GM23338 (cell line): ENCODE data around the gene DIDO1. TPM values are rescaled to one million over a fixed set of nuclear protein-coding genes. Genes with fewer than 3 reads are reported as not detected.

Source experiments
- ATAC-seq: fragments of 200-7000 bp; cut with Tn5 transposase; 3 replicates; pipeline ENCODE4 v1.9.1; 2020
- DNase-seq: peaks from one replicate; pipeline ENCODE4 v3.0.0-alpha.2; 2015; ENCODE audit warnings: low spot score
- H2AFZ ChIP-seq: fragments of 200-600 bp; sonication (generic); 2 replicates; pipeline ENCODE4 v1.8.0; 2016; ENCODE audit warnings: antibody characterized with exemption, mild to moderate bottlenecking, moderate library complexity
- H3F3A ChIP-seq: fragments of 200-600 bp; sonication (generic); replicated peaks from 2 replicates; pipeline ENCODE4 v1.8.0; 2017; ENCODE audit warnings: antibody characterized with exemption, mixed run types, low read depth
- H3K27ac ChIP-seq: fragments of 200-600 bp; sonication (generic); 2 replicates; pipeline ENCODE4 v1.6.1; 2016; ENCODE audit warnings: low read depth
- H3K27me3 ChIP-seq: fragments of 200-600 bp; sonication (generic); 2 replicates; pipeline ENCODE4 v1.8.0; 2016; ENCODE audit warnings: mild to moderate bottlenecking, mixed run types, moderate library complexity; ENCODE audit not compliant: insufficient read depth
- H3K36me3 ChIP-seq: fragments of 200-600 bp; sonication (generic); 2 replicates; pipeline ENCODE4 v1.8.0; 2016; ENCODE audit warnings: mild to moderate bottlenecking; ENCODE audit not compliant: insufficient read depth
- H3K4me1 ChIP-seq: fragments of 200-600 bp; sonication (generic); 2 replicates; pipeline ENCODE4 v1.8.0; 2016; ENCODE audit warnings: mild to moderate bottlenecking, moderate library complexity; ENCODE audit not compliant: insufficient read depth
- H3K4me2 ChIP-seq: fragments of 200-600 bp; sonication (generic); 2 replicates; pipeline ENCODE4 v1.7.1; 2017; ENCODE audit warnings: mixed run types
- H3K4me3 ChIP-seq: fragments of 200-600 bp; sonication (generic); 2 replicates; pipeline ENCODE4 v1.6.1; 2016; ENCODE audit warnings: mixed run types
- H3K79me2 ChIP-seq: fragments of 200-600 bp; sonication (generic); replicated peaks from 2 replicates; pipeline ENCODE4 v1.8.0; 2017; ENCODE audit warnings: mild to moderate bottlenecking; ENCODE audit not compliant: insufficient read depth
- H3K9me2 ChIP-seq: fragments of 200-600 bp; sonication (generic); 2 replicates; pipeline ENCODE4 v1.8.0; 2017; ENCODE audit not compliant: insufficient read depth
- H4K20me1 ChIP-seq: fragments of 200-600 bp; sonication (generic); replicated peaks from 2 replicates; pipeline ENCODE4 v1.8.0; 2017; ENCODE audit warnings: mild to moderate bottlenecking; ENCODE audit not compliant: insufficient read depth
- H3K27ac Mint-ChIP-seq: 2 replicates; pipeline ENCODE4 v1.8.0; 2020; ENCODE audit warnings: inconsistent platforms, mild to moderate bottlenecking, moderate library complexity, mixed read lengths
- H3K27me3 Mint-ChIP-seq: 3 replicates; pipeline ENCODE4 v1.8.0; 2022; ENCODE audit warnings: low read depth, mild to moderate bottlenecking, moderate library complexity, mixed read lengths, inconsistent platforms; ENCODE audit not compliant: insufficient read depth, poor library complexity
- H3K36me3 Mint-ChIP-seq: 3 replicates; pipeline ENCODE4 v1.8.0; 2021; ENCODE audit warnings: low read depth, mild to moderate bottlenecking, inconsistent platforms, moderate library complexity, mixed read lengths
- H3K4me1 Mint-ChIP-seq: 3 replicates; pipeline ENCODE4 v1.8.0; 2020; ENCODE audit warnings: mild to moderate bottlenecking, inconsistent platforms, mixed read lengths
- H3K4me3 Mint-ChIP-seq: 3 replicates; pipeline ENCODE4 v1.8.0; 2021; ENCODE audit warnings: moderate library complexity, mild to moderate bottlenecking, inconsistent platforms, mixed read lengths
- H3K9me3 Mint-ChIP-seq: 3 replicates; pipeline ENCODE4 v1.8.0; 2020; ENCODE audit warnings: moderate library complexity, mild to moderate bottlenecking, inconsistent platforms, mixed read lengths
- EZH2phosphoT487 ChIP-seq: fragments of 200-600 bp; sonication (generic); IDR thresholded peaks from one replicate; pipeline ENCODE4 v1.8.1; 2018; ENCODE audit warnings: antibody characterized with exemption; ENCODE audit not compliant: unreplicated experiment
- JUNB ChIP-seq: IDR thresholded peaks from one replicate; pipeline ENCODE4 v1.6.1; 2016; ENCODE audit warnings: antibody characterized with exemption; ENCODE audit not compliant: unreplicated experiment
- POLR2AphosphoS5 ChIP-seq: IDR thresholded peaks from 2 replicates; pipeline ENCODE4 v1.6.1; 2016; ENCODE audit warnings: antibody characterized with exemption, low read depth
- ZNF331 ChIP-seq: fragments of 250-450 bp; sonication (Bioruptor Pico); IDR thresholded peaks from 2 replicates; pipeline ENCODE4 v1.5.0; 2020; ENCODE audit warnings: low read depth, mild to moderate bottlenecking, moderate library complexity
- polyA plus RNA-seq: library from polyadenylated mRNA; unstranded; fragments of >200 nt; fragmentation: Nextera tagmentation; extraction: Ambion mirVana; gene quantifications from 2 replicates; pipeline ENCODE4 v1.2.1, GENCODE V29; 2016
- total RNA-seq: library from RNA; depleted of rRNA; stranded (reverse); fragments of >200 nt; shearing (Covaris generic); gene quantifications from 2 replicates; pipeline ENCODE4 v1.2.3, GENCODE V29; 2014
- TF ChIP-seq, protein P1 (sequence below): fragments of 250-450 bp; sonication (Bioruptor Pico); IDR thresholded peaks from 2 replicates; pipeline ENCODE4 v1.5.0; 2020; ENCODE audit warnings: mild to moderate bottlenecking, moderate library complexity
- TF ChIP-seq, protein P2 (sequence below): IDR thresholded peaks from 2 replicates; pipeline ENCODE4 v1.6.1; 2016; ENCODE audit warnings: antibody characterized with exemption
- TF ChIP-seq, protein P3 (sequence below), 2 experiments: fragments of 200-600 bp in 1 of 2; sonication (generic) in 1 of 2; conservative IDR thresholded peaks; 2 replicates each; pipeline versions ENCODE4 v1.5.1 to v1.6.1; 2016 to 2017; ENCODE audit warnings: antibody characterized with exemption in 2 of 2, low read depth in 2 of 2, mild to moderate bottlenecking in 2 of 2, moderate library complexity in 1 of 2

Gene DIDO1
- total and polyA plus RNA-seq, 2 experiments from 2014 or later = 72.4 to 162 TPM

DNA sequence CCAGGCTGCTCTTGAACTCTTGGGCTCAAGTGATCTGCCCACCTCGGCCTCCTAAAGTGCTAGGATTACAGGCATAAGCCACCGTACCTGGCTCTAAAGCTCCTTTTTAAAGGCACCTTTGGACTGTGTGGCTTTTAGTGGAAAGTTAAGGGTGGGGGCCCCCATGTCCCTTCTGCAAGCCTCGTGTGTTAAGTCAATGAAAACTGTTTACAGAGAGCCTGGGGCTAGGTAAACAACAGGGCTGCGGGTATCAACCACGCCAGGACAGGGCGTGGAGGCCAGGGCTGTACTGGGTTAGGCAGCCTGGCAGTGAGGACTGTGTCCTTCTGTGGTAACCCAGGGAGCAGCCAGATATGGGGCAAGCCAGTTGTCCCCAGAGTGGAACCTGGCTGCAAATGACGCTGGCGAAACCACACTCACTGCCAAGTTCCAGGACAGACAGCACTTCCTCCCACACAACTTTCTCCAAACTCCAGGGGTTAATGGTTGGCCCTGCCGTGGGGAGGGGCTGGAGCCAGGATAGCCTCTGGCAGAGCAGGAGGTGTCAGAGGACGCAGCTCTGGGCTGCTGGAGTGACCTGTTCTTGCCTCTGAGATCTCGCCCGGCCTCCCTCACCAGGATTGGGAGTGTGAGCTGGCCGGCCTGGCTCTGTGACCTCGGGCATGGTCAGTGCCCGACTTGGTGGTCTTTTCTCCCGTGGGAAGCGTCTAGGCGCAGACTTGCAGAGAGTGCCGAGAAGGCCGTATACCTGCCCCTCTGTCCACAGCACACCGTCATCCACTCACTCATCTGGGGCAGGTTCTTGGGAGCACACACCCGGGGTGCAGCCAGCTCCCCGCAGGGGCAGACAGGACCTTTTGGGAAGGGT, 29.4 kb upstream of the DIDO1 start:
- Mint-ChIP-seq H3K27me3 (peaks cover 15% of the 10 kb centered on the region), H3K27ac (no peak overlapping the region), H3K4me1 (peaks cover 17% of the 10 kb centered on the region), H3K4me3 (no peak overlapping the region), H3K9me3 (no peaks in the 10 kb centered on the region), H3K36me3 (peaks cover 8% of the 10 kb centered on the region; the same call in 2 of the 3 replicates)
- Histone ChIP-seq H3K4me2 (no peak overlapping the region), H4K20me1 (no peaks in the 10 kb centered on the region; the same call in none of the 2 replicates), H3K79me2 (peaks cover 19% of the 10 kb centered on the region), H3K4me3 (no peak overlapping the region), H3K27ac (peak overlapping the region; percentile 59; the same call in 1 of the 2 replicates), H3K9me2 (no peaks in the 10 kb centered on the region), H3K36me3 (no peaks in the 10 kb centered on the region; the same call in 1 of the 2 replicates), H2AFZ (no peak overlapping the region), H3F3A (0 out of 2 replicates have a peak, but pooled peaks cover 15% of the 10 kb centered on the region), H3K27me3 (no peaks in the 10 kb centered on the region), H3K4me1 (peaks cover 19% of the 10 kb centered on the region)
- ATAC-seq (no peak), DNase-seq (no peak)
- no peak for TF ChIP-seq ZNF331 (CRISPR knock-in tag)
- TF ChIP-seq, protein P1, sequence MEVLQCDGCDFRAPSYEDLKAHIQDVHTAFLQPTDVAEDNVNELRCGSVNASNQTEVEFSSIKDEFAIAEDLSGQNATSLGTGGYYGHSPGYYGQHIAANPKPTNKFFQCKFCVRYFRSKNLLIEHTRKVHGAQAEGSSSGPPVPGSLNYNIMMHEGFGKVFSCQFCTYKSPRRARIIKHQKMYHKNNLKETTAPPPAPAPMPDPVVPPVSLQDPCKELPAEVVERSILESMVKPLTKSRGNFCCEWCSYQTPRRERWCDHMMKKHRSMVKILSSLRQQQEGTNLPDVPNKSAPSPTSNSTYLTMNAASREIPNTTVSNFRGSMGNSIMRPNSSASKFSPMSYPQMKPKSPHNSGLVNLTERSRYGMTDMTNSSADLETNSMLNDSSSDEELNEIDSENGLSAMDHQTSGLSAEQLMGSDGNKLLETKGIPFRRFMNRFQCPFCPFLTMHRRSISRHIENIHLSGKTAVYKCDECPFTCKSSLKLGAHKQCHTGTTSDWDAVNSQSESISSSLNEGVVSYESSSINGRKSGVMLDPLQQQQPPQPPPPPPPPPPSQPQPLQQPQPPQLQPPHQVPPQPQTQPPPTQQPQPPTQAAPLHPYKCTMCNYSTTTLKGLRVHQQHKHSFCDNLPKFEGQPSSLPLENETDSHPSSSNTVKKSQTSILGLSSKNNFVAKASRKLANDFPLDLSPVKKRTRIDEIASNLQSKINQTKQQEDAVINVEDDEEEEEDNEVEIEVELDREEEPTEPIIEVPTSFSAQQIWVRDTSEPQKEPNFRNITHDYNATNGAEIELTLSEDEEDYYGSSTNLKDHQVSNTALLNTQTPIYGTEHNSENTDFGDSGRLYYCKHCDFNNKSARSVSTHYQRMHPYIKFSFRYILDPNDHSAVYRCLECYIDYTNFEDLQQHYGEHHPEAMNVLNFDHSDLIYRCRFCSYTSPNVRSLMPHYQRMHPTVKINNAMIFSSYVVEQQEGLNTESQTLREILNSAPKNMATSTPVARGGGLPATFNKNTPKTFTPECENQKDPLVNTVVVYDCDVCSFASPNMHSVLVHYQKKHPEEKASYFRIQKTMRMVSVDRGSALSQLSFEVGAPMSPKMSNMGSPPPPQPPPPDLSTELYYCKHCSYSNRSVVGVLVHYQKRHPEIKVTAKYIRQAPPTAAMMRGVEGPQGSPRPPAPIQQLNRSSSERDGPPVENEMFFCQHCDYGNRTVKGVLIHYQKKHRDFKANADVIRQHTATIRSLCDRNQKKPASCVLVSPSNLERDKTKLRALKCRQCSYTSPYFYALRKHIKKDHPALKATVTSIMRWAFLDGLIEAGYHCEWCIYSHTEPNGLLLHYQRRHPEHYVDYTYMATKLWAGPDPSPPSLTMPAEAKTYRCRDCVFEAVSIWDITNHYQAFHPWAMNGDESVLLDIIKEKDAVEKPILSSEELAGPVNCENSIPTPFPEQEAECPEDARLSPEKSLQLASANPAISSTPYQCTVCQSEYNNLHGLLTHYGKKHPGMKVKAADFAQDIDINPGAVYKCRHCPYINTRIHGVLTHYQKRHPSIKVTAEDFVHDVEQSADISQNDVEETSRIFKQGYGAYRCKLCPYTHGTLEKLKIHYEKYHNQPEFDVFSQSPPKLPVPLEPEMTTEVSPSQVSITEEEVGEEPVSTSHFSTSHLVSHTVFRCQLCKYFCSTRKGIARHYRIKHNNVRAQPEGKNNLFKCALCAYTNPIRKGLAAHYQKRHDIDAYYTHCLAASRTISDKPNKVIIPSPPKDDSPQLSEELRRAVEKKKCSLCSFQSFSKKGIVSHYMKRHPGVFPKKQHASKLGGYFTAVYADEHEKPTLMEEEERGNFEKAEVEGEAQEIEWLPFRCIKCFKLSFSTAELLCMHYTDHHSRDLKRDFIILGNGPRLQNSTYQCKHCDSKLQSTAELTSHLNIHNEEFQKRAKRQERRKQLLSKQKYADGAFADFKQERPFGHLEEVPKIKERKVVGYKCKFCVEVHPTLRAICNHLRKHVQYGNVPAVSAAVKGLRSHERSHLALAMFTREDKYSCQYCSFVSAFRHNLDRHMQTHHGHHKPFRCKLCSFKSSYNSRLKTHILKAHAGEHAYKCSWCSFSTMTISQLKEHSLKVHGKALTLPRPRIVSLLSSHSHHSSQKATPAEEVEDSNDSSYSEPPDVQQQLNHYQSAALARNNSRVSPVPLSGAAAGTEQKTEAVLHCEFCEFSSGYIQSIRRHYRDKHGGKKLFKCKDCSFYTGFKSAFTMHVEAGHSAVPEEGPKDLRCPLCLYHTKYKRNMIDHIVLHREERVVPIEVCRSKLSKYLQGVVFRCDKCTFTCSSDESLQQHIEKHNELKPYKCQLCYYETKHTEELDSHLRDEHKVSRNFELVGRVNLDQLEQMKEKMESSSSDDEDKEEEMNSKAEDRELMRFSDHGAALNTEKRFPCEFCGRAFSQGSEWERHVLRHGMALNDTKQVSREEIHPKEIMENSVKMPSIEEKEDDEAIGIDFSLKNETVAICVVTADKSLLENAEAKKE (CRISPR knock-in tag) = no peak
- TF ChIP-seq, protein P2, sequence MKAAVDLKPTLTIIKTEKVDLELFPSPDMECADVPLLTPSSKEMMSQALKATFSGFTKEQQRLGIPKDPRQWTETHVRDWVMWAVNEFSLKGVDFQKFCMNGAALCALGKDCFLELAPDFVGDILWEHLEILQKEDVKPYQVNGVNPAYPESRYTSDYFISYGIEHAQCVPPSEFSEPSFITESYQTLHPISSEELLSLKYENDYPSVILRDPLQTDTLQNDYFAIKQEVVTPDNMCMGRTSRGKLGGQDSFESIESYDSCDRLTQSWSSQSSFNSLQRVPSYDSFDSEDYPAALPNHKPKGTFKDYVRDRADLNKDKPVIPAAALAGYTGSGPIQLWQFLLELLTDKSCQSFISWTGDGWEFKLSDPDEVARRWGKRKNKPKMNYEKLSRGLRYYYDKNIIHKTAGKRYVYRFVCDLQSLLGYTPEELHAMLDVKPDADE = no peak
- no peak for TF ChIP-seq POLR2AphosphoS5
- TF ChIP-seq JUNB = no peak
- no peak for TF ChIP-seq EZH2phosphoT487
- TF ChIP-seq, protein P3, sequence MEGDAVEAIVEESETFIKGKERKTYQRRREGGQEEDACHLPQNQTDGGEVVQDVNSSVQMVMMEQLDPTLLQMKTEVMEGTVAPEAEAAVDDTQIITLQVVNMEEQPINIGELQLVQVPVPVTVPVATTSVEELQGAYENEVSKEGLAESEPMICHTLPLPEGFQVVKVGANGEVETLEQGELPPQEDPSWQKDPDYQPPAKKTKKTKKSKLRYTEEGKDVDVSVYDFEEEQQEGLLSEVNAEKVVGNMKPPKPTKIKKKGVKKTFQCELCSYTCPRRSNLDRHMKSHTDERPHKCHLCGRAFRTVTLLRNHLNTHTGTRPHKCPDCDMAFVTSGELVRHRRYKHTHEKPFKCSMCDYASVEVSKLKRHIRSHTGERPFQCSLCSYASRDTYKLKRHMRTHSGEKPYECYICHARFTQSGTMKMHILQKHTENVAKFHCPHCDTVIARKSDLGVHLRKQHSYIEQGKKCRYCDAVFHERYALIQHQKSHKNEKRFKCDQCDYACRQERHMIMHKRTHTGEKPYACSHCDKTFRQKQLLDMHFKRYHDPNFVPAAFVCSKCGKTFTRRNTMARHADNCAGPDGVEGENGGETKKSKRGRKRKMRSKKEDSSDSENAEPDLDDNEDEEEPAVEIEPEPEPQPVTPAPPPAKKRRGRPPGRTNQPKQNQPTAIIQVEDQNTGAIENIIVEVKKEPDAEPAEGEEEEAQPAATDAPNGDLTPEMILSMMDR (conservative IDR thresholded peaks at IDR 0.05; ENCODE audit: low read depth in 2 of 2) = no peak
